HG03025 (cell line): ENCODE results near the gene NTSR1.

Experiments used
- ATAC-seq: cut with Tn5 transposase; IDR thresholded peaks from one replicate; pipeline ENCODE4 v1.9.1; 2021; ENCODE audit warnings: mild to moderate bottlenecking, moderate library complexity; ENCODE audit not compliant: unreplicated experiment, low FRiP score

The NTSR1 gene

DNA sequence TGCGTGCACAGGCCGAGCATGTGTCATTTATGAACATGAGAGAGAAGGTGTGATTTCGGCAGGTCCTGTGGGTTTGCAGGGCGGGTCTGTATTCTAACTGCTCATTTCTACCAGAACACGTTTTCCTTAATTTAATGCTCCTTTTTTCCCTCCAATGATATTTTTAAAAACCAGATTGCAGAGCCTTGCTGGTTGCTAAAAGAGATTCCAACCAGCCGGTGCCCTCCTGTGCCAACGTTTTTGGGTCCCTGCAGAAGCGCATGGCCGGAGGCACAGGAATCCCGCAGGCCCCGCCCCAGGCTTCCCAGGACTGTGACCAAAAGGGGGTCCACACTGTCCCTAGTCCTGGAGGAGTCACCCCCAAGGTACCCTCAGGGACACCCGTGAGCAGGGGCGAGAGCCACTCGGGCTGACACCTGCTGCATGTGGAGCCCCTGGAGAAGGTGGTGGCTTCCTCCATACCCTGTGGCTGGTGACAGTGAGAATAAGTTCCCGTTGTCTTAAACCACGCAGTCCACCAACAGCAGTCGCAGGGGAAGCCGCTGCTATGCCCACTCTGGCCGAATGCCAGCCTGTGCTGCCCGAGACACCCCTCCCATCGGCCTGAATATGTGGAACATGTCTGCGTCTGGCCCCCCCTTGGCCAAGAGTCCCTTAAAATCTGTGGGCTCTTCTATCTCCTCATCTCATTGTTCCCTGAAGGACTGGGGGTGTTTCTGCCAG lies 15.7 kb upstream of the NTSR1 start:
- no peak for ATAC-seq

DNA sequence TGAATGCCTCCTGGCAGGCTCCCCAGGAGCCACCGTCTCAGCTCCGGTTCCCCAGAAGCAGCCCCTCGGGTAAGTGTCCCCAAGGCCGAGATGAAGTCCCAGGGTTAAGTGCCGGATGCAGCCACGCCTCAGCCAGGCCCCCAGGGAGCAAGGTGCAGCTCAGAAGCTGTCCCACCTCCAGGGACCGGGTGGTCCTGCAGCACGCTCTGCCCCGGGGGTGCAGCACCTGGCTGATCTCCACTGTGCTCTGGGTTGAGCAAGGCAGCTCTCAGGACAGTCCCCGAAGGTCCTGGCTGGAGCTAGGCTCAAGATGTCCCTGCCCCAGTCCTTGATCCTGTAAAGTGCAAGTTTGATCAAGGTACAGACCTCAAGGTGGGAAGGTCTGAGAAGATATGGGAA lies 15.1 kb upstream of the NTSR1 start:
- no peak for ATAC-seq

- no peak for ATAC-seq
Observed at GRCh38 chr20:62694106-62694505, 14.5 kb upstream of the NTSR1 start.

- ATAC-seq: no peak
Observed at GRCh38 chr20:62694868-62695267, 13.8 kb upstream of the NTSR1 start.

DNA sequence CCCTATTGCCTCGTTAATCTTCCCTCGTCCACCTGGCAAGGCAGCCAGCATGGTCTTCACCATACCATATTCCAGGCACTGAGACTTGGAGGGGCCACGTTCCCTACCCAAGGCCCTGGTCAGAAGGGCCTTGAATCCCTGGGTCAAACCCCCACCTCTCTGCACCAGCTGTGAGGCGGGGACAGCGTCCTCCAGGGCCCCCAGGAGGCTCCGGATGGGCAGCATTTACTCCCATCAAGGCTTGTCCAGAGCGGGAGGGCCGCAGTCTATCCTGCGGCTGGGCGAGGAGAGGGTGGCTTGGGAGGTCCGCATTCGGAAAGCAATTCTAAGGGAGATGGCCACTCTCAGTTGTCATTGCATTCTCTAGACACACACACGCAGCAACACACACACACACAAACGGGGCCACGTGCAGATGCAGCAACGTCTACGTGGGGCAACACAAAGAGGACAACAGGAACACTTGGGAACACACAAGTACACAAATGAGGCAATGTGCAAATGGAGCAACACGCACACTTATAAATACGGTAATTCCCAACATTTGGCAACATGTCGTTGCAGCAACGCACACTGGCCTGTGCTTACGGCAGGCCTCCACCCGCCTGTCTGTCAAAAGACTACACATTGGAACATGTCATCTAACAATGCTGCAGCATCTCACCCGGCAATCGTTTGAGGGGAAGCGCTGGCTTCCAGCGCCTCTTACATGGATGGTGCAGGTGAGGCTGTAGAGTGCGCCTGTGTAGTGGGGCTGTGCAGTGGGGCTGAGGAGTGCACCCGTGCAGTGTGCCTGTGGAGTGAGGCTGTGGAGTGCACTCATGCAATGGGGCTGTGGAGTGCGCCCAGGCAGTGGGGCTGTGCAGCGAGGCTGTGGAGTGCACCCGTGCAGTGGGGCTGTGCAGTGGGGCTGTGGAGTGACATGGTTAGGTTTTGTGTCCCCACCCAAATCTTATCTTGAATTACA lies 12.9 kb upstream of the NTSR1 start:
- no peak for ATAC-seq

- ATAC-seq: no peak
Observed at GRCh38 chr20:62696434-62696957, 12.1 kb upstream of the NTSR1 start.

- ATAC-seq: no peak
Observed at GRCh38 chr20:62696989-62697388, 11.6 kb upstream of the NTSR1 start.

GRCh38 chr20:62697468-62697912 lies 11.1 kb upstream of the NTSR1 start:
- ATAC-seq: no peak

GRCh38 chr20:62698231-62698630 lies 10.4 kb upstream of the NTSR1 start:
- no peak for ATAC-seq

DNA sequence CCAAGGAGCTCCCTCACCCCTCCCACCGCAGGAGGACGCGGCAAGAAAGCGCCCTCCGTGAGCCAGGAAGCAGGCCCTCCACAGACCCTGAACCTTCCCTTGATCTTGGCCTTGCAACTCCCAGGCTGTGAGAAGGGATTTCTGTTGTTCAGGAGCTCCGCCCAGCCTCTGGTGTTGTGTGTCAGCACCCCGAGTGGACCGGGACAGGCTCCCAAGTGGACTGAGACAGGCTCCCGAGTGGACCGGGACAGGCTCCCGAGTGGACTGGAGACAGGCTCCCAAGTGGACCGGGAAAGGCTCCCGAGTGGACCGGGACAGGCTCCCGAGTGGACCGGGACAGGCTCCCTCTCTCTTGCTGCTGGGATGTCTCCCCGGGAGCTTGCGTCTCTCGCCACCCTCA lies 9.3 kb upstream of the NTSR1 start:
- ATAC-seq: no peak

- no peak for ATAC-seq
Observed at GRCh38 chr20:62699741-62700140, 8.9 kb upstream of the NTSR1 start.

DNA sequence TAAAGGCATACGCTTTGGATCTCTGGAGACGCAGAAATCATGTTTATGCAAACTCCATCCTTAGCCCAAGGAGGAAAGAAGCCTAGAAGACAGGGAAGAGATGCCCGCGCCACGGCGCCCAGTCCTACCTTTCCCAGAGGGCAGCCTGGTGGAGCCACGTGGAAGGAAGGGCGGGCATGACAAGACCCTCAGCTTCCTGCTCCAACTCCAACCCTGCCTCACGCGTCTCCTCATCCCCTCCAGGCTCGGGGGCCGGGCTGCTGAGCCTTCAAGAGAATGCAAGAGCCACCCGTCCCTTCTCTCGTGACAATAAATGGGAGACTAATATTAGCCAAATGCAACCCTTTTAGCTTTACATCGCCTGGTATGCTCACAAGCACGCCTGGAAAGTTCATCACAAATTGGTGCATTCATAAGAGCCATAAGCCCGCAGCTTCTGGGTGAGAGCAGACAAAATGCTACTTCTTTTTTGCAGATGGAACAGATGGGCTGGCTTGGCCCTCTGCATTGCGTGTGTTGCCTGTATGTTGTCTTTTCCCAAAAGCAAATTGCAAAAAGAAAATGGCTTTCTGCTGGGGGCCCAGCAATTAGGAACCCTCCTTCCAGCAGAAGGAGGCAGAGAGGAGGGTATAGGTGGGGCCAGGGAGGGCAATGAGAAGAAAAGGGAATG lies 8.2 kb upstream of the NTSR1 start:
- ATAC-seq: no peak

DNA sequence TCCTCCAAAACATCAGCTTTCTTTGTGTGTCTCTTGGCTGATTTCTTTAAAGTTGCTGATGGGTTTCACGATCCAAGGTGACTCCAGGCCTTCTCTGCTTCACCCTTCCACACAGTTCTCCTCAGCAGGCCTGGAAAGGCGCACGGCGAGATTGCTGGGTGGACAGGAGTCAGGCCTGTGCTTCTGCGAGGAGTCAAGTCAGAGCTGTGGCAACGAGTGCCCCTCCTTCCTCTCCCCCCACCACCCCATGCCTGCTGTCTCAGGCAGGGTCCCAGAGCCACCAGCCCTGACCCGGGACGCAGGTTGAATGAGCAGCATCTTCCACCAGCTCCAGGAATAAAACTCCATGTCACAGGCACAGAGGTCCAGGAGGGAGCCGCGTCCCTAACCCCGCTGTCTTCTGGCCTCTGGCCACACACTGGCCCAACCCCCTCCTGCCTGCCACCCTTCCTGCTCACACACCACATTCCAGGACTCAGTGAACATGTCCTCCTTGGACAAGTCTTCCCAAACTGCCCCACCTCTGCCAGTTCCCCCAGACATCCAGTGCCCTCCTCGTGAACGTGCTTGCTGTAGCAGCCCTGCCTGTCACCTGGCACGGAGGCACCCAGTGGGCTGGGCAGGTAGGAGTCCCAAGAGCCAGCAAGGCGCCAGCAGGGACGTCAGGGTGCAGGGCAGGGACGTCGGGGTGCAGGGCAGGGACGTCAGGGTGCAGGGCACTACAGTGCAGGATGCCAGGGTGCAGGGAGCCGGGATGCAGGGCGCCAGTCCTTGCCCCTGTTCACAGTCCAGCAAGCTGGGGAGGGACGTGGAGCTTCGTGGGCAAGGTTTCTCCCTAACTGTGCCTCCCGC lies 7.2 kb upstream of the NTSR1 start:
- ATAC-seq: no peak

GRCh38 chr20:62702013-62702300 lies 6.7 kb upstream of the NTSR1 start:
- ATAC-seq: no peak

- no peak for ATAC-seq
Observed at GRCh38 chr20:62702895-62703852, 5.5 kb upstream of the NTSR1 start.

DNA sequence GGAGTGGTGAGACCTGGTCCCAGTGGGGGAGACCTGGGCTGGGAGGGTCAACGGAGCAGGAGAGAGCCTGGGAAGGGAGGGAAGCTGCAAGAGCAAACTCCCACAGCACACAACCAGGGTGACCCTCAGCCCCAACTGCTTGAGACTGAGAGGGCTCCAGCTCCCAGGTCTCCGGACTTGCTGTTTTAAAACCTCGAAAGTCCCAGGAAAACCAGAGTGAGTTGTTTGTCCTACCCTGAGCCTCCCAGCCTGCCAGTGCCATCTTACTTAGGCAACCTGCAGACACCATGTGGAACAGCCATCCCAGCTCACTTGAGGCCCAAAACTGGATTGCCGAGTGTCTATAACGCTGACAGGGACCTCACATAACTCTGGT lies 4.8 kb upstream of the NTSR1 start:
- no peak for ATAC-seq

DNA sequence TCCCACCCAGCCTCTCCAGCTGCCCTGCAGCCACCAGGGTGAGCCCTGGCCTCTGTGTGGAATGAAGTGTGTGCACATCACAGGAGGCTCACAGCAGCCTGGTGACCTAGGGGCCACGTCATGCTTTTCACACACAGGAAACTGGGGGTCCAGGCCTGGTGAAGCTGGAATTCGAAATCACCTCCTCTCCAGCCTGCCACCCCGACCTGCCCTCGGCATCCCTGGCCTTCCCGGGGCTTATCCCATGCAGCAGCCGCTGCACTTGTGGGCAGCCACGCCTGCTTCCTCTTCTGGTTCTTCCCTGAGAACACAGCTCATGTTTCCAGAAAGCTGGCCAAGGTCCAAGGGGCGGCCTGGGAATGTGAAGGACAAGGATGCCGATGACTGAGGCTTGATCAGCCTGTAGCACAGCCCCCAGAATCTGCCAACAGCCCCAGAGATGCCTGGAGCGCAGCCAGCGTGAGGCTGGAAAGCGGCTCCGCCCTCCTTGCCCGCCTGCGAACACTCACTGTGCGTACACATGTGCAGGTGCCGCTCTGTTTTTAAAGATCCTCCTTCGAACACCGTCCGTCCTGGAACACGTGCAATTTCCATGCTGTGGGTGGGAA lies 4.2 kb upstream of the NTSR1 start:
- no peak for ATAC-seq

- no peak for ATAC-seq
Observed at GRCh38 chr20:62705627-62706026, 3.0 kb upstream of the NTSR1 start.

- ATAC-seq: no peak
Observed at GRCh38 chr20:62706344-62706743, 2.3 kb upstream of the NTSR1 start.
